ENCODE results near the gene SIRPA. TPM values are rescaled to one million over a fixed set of nuclear protein-coding genes. Genes with fewer than 3 reads are reported as not detected.

Gene SIRPA
- total and polyA plus RNA-seq, 2 donors (not counting 1 experiment from before 2014, with no cell fraction given), result 25.1 to 26.6 TPM

GRCh38 chr20:1930165-1930564 is 35.0 kb downstream of the SIRPA start:
- TF ChIP-seq, protein P1, sequence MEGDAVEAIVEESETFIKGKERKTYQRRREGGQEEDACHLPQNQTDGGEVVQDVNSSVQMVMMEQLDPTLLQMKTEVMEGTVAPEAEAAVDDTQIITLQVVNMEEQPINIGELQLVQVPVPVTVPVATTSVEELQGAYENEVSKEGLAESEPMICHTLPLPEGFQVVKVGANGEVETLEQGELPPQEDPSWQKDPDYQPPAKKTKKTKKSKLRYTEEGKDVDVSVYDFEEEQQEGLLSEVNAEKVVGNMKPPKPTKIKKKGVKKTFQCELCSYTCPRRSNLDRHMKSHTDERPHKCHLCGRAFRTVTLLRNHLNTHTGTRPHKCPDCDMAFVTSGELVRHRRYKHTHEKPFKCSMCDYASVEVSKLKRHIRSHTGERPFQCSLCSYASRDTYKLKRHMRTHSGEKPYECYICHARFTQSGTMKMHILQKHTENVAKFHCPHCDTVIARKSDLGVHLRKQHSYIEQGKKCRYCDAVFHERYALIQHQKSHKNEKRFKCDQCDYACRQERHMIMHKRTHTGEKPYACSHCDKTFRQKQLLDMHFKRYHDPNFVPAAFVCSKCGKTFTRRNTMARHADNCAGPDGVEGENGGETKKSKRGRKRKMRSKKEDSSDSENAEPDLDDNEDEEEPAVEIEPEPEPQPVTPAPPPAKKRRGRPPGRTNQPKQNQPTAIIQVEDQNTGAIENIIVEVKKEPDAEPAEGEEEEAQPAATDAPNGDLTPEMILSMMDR (conservative IDR thresholded peaks at IDR 0.05 in 1 of 2, IDR thresholded peaks at IDR 0.05 in 1 of 2; ENCODE audit: low read depth in 1 of 2, low read length in 2 of 2), result no peak
- TF ChIP-seq EZH2 (IDR thresholded peaks at IDR 0.05; ENCODE audit: low read length, missing control alignments), result no peak
- no peaks in the 10 kb centered on the region for H3K79me2 ChIP-seq (ENCODE audit: control insufficient read depth, insufficient read depth, low read length)
- no peak overlapping the region for H3K27ac ChIP-seq (ENCODE audit: insufficient read depth, low read length)
- no peaks in the 10 kb centered on the region for H3K9me3 ChIP-seq (ENCODE audit: control insufficient read depth, insufficient read depth, low read depth, low read length)
- H3K4me3 ChIP-seq (replicated peaks in 1 of 4; ENCODE audit: control extremely low read depth in 1 of 4, insufficient read depth in 1 of 4, low read depth in 3 of 4, low read length in 4 of 4), result no peak overlapping the region
- no peak overlapping the region for H3K4me2 ChIP-seq (ENCODE audit: extremely low read depth, insufficient read depth, low read length)
- no peak for DNase-seq (ENCODE audit: low read depth in 2 of 2)
- peaks cover 11% of the 10 kb centered on the region for H3K4me1 ChIP-seq (ENCODE audit: control insufficient read depth, extremely low read depth, insufficient read depth, low read length)
- H4K20me1 ChIP-seq (ENCODE audit: control insufficient read depth, extremely low read depth, insufficient read depth, low read length), result no peaks in the 10 kb centered on the region
- H3K9ac ChIP-seq (ENCODE audit: insufficient read depth, low read length), result no peak overlapping the region
- no peaks in the 10 kb centered on the region for H3K27me3 ChIP-seq (ENCODE audit: control insufficient read depth, insufficient read depth, low read length)
- H3K36me3 ChIP-seq (ENCODE audit: control insufficient read depth, insufficient read depth, low read length), result peaks cover 1% of the 10 kb centered on the region
- no peak overlapping the region for H2AFZ ChIP-seq (ENCODE audit: low read length)

DNA sequence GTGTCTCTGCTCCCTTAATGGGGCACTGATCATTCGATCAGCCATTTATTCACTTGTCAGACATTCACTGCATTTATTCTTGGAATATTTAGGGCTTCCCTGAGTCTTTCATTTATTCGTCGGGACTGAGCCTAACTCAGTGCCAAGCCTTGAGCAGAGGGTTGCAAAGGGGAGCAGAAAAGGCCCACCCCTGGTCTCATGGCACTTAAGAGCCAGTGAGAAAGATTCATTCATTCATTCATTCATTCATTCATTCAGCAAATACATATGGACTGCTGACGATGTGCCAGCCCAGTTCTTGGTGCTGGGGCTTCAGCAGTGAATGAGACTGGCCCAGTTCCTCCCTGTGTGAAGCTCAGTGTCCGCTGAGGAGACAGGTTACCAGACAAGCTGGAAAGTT is 36.6 kb downstream of the SIRPA start:
- Histone ChIP-seq H3K9me3 (ENCODE audit: control insufficient read depth, insufficient read depth, low read depth, low read length) (no peaks in the 10 kb centered on the region), H3K79me2 (ENCODE audit: control insufficient read depth, insufficient read depth, low read length) (no peaks in the 10 kb centered on the region), H3K27me3 (ENCODE audit: control insufficient read depth, insufficient read depth, low read length) (no peaks in the 10 kb centered on the region), H3K9ac (ENCODE audit: insufficient read depth, low read length) (no peak overlapping the region), H3K36me3 (ENCODE audit: control insufficient read depth, insufficient read depth, low read length) (peaks cover 1% of the 10 kb centered on the region), H4K20me1 (ENCODE audit: control insufficient read depth, extremely low read depth, insufficient read depth, low read length) (no peaks in the 10 kb centered on the region), H3K4me1 (ENCODE audit: control insufficient read depth, extremely low read depth, insufficient read depth, low read length) (peaks cover 11% of the 10 kb centered on the region), H2AFZ (ENCODE audit: low read length) (no peak overlapping the region), H3K27ac (ENCODE audit: insufficient read depth, low read length) (no peak overlapping the region), H3K4me2 (ENCODE audit: extremely low read depth, insufficient read depth, low read length) (no peak overlapping the region), H3K4me3 (replicated peaks in 1 of 4; ENCODE audit: control extremely low read depth in 1 of 4, insufficient read depth in 1 of 4, low read depth in 3 of 4, low read length in 4 of 4) (no peak overlapping the region)
- DNase-seq (ENCODE audit: low read depth in 2 of 2), result no peak
- TF ChIP-seq, protein P1 (conservative IDR thresholded peaks at IDR 0.05 in 1 of 2, IDR thresholded peaks at IDR 0.05 in 1 of 2; ENCODE audit: low read depth in 1 of 2, low read length in 2 of 2), result no peak
- TF ChIP-seq EZH2 (IDR thresholded peaks at IDR 0.05; ENCODE audit: low read length, missing control alignments), result no peak

DNA sequence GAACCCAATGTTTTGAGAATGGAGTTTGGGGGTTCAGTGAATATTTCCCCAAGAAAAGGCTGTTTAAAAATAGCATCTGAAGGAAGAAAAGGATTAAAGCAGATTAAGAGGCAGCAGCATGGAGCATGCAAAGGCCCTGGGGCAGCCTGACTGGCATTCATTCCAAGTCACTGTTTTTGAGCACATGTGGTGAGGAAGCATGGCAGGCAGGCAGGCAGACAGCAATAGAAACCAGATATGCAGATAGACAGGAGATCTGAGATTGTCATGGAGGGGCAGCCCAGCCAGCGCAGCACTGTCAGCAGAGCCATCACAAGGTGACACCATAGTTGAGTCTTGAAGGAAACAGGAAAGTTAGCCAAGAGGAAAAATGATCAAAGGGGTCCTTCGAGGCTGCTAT is 37.8 kb downstream of the SIRPA start:
- no peak overlapping the region for H3K9ac ChIP-seq (ENCODE audit: insufficient read depth, low read length)
- peaks cover 3% of the 10 kb centered on the region for H3K36me3 ChIP-seq (ENCODE audit: control insufficient read depth, insufficient read depth, low read length)
- no peaks in the 10 kb centered on the region for H3K27me3 ChIP-seq (ENCODE audit: control insufficient read depth, insufficient read depth, low read length)
- H3K4me3 ChIP-seq (replicated peaks in 1 of 4; ENCODE audit: control extremely low read depth in 1 of 4, insufficient read depth in 1 of 4, low read depth in 3 of 4, low read length in 4 of 4), result no peak overlapping the region
- H3K79me2 ChIP-seq (ENCODE audit: control insufficient read depth, insufficient read depth, low read length), result no peaks in the 10 kb centered on the region
- no peak for TF ChIP-seq EZH2 (IDR thresholded peaks at IDR 0.05; ENCODE audit: low read length, missing control alignments)
- TF ChIP-seq, protein P1 (conservative IDR thresholded peaks at IDR 0.05 in 1 of 2, IDR thresholded peaks at IDR 0.05 in 1 of 2; ENCODE audit: low read depth in 1 of 2, low read length in 2 of 2), result no peak
- peaks cover 11% of the 10 kb centered on the region for H3K4me1 ChIP-seq (ENCODE audit: control insufficient read depth, extremely low read depth, insufficient read depth, low read length)
- H3K27ac ChIP-seq (ENCODE audit: insufficient read depth, low read length), result no peak overlapping the region
- no peaks in the 10 kb centered on the region for H3K9me3 ChIP-seq (ENCODE audit: control insufficient read depth, insufficient read depth, low read depth, low read length)
- no peak for DNase-seq (ENCODE audit: low read depth in 2 of 2)
- H4K20me1 ChIP-seq (ENCODE audit: control insufficient read depth, extremely low read depth, insufficient read depth, low read length), result no peaks in the 10 kb centered on the region
- no peak overlapping the region for H2AFZ ChIP-seq (ENCODE audit: low read length)
- no peak overlapping the region for H3K4me2 ChIP-seq (ENCODE audit: extremely low read depth, insufficient read depth, low read length)

Measured in fibroblast of lung (primary cell).